BLaER1 (cell line): ENCODE data around the gene NAP1L5.

Source experiments
- H3K27ac ChIP-seq: shearing (Covaris generic); formaldehyde crosslinking; 2 replicates; pipeline ENCODE4 v1.8.1; 2022
- H3K27me3 ChIP-seq: shearing (Covaris generic); formaldehyde crosslinking; 2 replicates; pipeline ENCODE4 v1.8.1; 2022
- H3K36me3 ChIP-seq: shearing (Covaris generic); formaldehyde crosslinking; 2 replicates; pipeline ENCODE4 v1.8.1; 2022
- H3K4me1 ChIP-seq: shearing (Covaris generic); formaldehyde crosslinking; 2 replicates; pipeline ENCODE4 v1.8.1; 2022
- H3K4me2 ChIP-seq: shearing (Covaris generic); formaldehyde crosslinking; 2 replicates; pipeline ENCODE4 v1.8.1; 2022
- H3K4me3 ChIP-seq: shearing (Covaris generic); formaldehyde crosslinking; 2 replicates; pipeline ENCODE4 v1.8.1; 2022
- H3K9ac ChIP-seq: shearing (Covaris generic); formaldehyde crosslinking; 2 replicates; pipeline ENCODE4 v1.8.1; 2022
- H3K9me3 ChIP-seq: shearing (Covaris generic); formaldehyde crosslinking; 2 replicates; pipeline ENCODE4 v1.8.1; 2022
- H4K20me1 ChIP-seq: shearing (Covaris generic); formaldehyde crosslinking; 2 replicates; pipeline ENCODE4 v1.8.1; 2022
- Cebpa-rat ChIP-seq: shearing (Covaris generic); IDR thresholded peaks from 2 replicates; pipeline ENCODE4 v1.8.1; 2022

Gene NAP1L5

DNA sequence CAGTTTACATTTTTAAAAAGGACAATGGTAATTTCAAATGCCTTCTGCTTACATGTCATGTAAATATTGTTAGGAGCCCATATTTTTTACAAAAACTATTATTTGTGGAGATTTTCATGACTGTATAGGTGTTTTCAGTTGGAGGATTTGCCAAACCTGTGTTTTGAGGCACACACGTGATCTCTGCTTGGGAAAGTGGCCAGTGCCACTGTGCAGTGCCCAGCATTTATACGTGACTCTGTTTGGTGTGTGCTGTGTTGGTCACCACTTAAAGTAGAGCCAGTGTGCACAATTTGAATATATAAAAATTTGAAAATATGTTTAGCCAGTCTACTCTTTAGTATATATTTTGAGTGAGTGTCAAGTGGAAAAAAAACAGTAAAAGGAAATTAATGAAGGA is 26.8 kb upstream of the NAP1L5 start:
- Histone ChIP-seq H3K4me3 (no peak overlapping the region), H3K36me3 (peaks cover 40% of the 10 kb centered on the region), H3K4me2 (no peak overlapping the region), H3K27me3 (no peaks in the 10 kb centered on the region), H3K4me1 (no peaks in the 10 kb centered on the region), H3K9ac (no peak overlapping the region), H3K27ac (no peak overlapping the region), H4K20me1 (no peaks in the 10 kb centered on the region), H3K9me3 (no peaks in the 10 kb centered on the region)
- TF ChIP-seq Cebpa-rat = no peak

DNA sequence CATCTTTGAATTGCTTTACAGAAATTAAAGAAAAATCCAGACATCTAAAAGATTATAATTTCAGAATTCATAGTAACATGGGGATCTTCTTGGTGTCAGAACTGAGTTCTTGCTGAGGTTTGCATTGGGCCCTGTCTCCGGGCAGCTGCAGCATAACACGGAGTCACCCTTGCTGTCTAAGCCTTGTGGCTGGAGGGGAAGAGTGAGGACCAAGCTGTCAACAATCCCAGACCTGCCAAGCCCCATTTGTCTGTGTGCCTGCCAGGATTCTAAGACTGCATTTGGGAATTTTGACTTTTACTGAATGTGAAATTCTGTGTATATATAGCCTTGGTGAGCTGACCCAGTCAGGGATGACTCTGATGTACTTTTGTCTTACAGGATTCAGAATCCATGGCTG is 25.2 kb upstream of the NAP1L5 start:
- no peak for TF ChIP-seq Cebpa-rat
- Histone ChIP-seq H3K27me3 (no peaks in the 10 kb centered on the region), H3K9ac (no peak overlapping the region), H3K27ac (no peak overlapping the region), H3K4me3 (no peak overlapping the region), H3K9me3 (peaks cover 10% of the 10 kb centered on the region), H3K4me1 (no peaks in the 10 kb centered on the region), H4K20me1 (no peaks in the 10 kb centered on the region), H3K36me3 (peaks cover 41% of the 10 kb centered on the region), H3K4me2 (no peak overlapping the region)

DNA sequence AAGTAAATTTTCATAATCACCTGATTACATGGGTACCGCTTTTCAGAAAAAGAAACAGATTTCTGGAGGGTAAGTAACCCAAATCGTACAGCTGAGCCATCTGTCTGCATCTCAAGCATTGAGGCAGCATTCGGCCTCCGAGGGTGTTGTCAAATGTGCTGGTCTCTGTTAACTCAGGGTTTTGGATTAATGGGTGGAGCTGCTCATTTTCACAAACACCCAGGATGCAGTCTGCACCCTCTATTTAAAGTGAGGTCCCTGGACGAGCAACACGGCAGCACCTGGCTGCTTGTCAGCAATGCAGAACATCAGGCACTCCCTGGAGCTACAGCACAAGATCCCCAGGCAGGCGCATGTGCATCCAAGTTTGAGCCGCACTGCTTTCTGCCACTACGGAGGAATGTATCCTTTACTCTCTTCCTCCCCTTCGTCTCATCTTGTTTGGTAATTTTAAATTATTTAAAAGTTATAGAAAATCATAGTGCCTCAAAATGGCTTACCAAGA is 24.7 kb upstream of the NAP1L5 start:
- peaks cover 15% of the 10 kb centered on the region for H3K9me3 ChIP-seq

DNA sequence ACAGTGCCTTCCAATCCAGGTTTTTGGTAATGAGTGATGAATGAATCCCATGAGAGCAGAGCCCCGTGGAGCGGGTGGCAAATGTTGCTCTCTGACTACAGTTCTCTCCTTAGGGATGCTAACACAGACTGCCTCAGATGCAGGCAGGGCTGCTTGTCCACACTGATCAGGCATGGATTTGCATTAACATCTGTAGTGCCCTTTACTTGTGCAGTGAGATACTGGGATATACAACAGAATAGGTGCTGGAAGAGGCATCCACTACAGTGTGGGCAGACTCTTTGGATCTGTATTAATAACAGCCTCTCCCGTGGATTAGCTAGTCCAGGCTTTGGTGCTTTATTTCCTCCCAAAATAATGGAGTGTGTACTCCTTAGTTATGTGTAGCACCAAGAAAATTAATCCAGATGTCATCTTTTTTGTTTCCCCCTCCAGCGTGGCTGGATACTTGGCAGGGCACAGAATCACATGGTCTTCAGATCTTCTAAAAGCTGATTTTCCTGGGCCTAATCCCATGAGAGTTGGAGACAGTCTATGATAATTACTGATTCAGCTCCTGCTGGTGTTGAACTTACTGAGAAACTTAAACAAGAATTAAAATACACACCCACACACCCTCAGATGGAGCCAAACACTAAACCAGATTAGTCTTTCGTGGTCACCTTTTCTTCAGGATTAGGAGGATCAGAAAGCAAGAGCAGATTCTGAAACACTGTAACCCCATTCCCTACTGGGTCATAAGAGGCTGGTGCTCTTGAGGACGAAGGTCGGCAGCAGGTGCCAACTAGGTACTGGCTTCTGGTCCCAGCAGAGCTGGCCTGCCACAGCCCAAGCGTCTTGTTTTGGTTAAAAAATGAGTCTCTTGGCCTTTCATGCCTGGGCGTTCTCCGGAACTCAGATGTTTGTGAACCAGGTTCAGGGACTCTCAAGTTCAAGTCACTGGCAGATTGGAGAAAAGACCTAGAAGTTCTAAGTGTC is 23.1 kb upstream of the NAP1L5 start:
- Histone ChIP-seq H3K4me3 (no peak overlapping the region), H4K20me1 (no peaks in the 10 kb centered on the region), H3K4me1 (no peaks in the 10 kb centered on the region), H3K4me2 (no peak overlapping the region), H3K36me3 (peaks cover 49% of the 10 kb centered on the region), H3K27ac (no peak overlapping the region), H3K9ac (no peak overlapping the region), H3K27me3 (no peaks in the 10 kb centered on the region), H3K9me3 (peaks cover 22% of the 10 kb centered on the region)
- no peak for TF ChIP-seq Cebpa-rat

More for the DNA sequence above, 24.7 kb upstream of the NAP1L5 start:
- no peak overlapping the region for H3K4me2 ChIP-seq
- no peaks in the 10 kb centered on the region for H3K4me1 ChIP-seq
- H3K4me3 ChIP-seq = no peak overlapping the region
- no peaks in the 10 kb centered on the region for H3K27me3 ChIP-seq
- TF ChIP-seq Cebpa-rat = no peak
- no peaks in the 10 kb centered on the region for H4K20me1 ChIP-seq
- no peak overlapping the region for H3K27ac ChIP-seq
- H3K36me3 ChIP-seq = peaks cover 43% of the 10 kb centered on the region
- no peak overlapping the region for H3K9ac ChIP-seq

DNA sequence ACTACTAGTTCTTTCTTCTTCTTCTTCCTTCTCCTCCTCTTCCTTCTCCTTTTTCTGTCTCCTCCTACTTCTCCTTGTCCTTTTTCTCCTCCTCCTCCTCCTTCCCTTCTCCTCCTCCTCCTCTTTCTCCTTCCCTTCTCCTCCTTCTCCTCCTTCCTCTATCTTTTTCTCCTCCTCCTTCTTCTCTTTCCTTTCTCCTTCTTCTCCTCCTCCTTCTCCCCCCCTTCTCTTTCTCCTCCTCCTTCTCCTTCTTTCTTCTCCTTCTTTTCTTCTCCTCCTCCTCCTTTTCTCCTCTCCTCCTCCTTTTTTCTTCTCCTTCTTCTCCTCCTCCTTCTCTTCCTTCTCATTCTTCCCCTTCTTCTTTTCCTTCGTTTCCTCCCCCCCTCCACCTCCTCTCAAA is 21.8 kb upstream of the NAP1L5 start:
- Histone ChIP-seq H3K27me3 (no peaks in the 10 kb centered on the region), H3K27ac (no peak overlapping the region), H3K4me2 (no peak overlapping the region), H3K4me3 (no peak overlapping the region), H3K9me3 (peaks cover 22% of the 10 kb centered on the region), H4K20me1 (no peaks in the 10 kb centered on the region), H3K36me3 (peaks cover 49% of the 10 kb centered on the region), H3K9ac (no peak overlapping the region), H3K4me1 (no peaks in the 10 kb centered on the region)
- no peak for TF ChIP-seq Cebpa-rat

DNA sequence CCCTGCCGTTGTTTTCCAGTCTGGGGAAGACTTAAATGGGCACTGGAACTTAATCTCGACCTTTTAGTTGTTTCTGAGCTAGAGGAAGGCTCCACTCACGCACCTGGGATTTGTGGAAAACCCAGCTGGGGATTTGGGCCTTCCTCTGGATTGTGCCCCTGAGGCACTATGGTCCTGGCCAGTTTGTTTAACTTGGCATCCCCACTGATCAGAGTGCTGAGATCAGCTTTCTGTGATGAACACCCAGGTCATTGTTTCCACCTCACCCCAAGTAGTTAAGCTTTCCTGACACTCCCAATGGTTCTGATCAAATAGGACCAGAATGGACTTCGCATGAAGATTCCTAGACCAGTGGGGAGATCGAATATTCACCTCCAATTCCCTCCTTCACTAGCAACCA is 20.5 kb upstream of the NAP1L5 start:
- no peak overlapping the region for H3K27ac ChIP-seq
- H4K20me1 ChIP-seq = no peaks in the 10 kb centered on the region
- H3K4me2 ChIP-seq = no peak overlapping the region
- no peaks in the 10 kb centered on the region for H3K4me1 ChIP-seq
- H3K9ac ChIP-seq = no peak overlapping the region
- peaks cover 22% of the 10 kb centered on the region for H3K9me3 ChIP-seq
- no peak for TF ChIP-seq Cebpa-rat
- no peaks in the 10 kb centered on the region for H3K27me3 ChIP-seq
- no peak overlapping the region for H3K4me3 ChIP-seq
- H3K36me3 ChIP-seq = peaks cover 48% of the 10 kb centered on the region

DNA sequence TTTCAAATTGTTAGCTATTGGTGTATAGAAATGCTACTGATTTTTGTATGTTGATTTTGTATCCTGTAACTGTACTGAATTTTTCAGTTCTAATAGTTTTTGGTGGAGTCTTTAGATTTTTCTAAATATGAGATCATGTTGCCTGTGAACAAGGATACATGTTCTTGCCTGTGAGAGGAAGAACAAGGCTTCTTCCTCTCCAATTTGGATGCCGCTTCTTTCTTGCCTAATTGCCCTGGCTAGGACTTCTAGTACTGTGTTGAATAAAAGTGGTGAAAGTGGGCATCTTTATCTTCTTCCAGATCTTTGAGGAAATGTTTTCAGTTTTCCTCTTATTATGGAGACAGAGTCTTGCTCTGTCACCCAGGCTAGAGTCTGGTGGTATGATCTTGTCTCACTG is 16.2 kb upstream of the NAP1L5 start:
- TF ChIP-seq Cebpa-rat = no peak
- H3K4me3 ChIP-seq = no peak overlapping the region

DNA sequence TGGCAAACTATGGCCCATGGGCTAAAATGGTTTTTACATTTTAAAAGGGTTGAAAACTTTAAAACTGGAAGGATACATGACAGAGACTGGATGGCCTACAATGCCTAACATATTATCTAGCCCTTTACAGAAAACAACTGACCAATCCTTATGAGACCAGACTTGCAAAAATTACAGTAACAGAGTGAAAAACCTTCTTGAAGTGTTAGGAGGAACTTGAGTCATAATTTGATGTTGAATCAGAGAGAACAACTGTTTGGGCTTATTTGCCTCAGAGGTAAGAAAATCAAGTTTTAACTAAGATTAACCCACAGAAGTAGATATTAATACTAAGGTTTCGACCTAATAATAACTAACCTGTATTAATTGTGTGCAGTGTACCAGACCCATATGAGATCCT is 12.4 kb upstream of the NAP1L5 start:
- peaks cover 44% of the 10 kb centered on the region for H3K36me3 ChIP-seq
- no peak for TF ChIP-seq Cebpa-rat
- H3K4me2 ChIP-seq = no peak overlapping the region
- H3K9ac ChIP-seq = no peak overlapping the region
- no peak overlapping the region for H3K4me3 ChIP-seq
- no peaks in the 10 kb centered on the region for H4K20me1 ChIP-seq
- no peak overlapping the region for H3K27ac ChIP-seq
- no peaks in the 10 kb centered on the region for H3K4me1 ChIP-seq
- H3K9me3 ChIP-seq = 0 out of 2 replicates have a peak, but pooled peaks cover 5% of the 10 kb centered on the region
- no peaks in the 10 kb centered on the region for H3K27me3 ChIP-seq

More for the DNA sequence above, 16.2 kb upstream of the NAP1L5 start:
- no peak overlapping the region for H3K4me2 ChIP-seq
- H4K20me1 ChIP-seq = no peaks in the 10 kb centered on the region
- no peaks in the 10 kb centered on the region for H3K27me3 ChIP-seq
- H3K4me1 ChIP-seq = no peaks in the 10 kb centered on the region
- peaks cover 37% of the 10 kb centered on the region for H3K36me3 ChIP-seq
- no peak overlapping the region for H3K9ac ChIP-seq
- H3K9me3 ChIP-seq = peaks cover 23% of the 10 kb centered on the region
- no peak overlapping the region for H3K27ac ChIP-seq

DNA sequence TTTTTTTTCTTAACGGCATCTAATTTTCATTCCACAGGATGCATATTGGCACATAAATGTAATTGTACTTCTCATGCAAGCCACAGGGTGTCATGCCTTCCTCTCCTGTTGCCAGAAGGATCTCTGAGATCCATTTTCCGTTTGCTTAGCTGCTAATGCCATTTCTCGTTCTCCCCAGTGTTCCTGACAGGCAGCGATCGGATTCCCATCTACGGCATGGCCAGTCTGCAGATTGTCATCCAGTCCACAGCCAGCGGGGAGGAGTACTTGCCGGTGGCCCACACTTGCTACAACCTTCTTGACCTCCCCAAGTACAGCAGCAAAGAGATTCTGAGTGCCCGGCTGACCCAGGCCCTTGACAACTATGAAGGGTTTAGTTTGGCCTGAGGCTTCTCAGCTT is 8.9 kb upstream of the NAP1L5 start:
- Histone ChIP-seq H3K36me3 (peaks cover 52% of the 10 kb centered on the region), H3K9ac (no peak overlapping the region), H3K27me3 (no peaks in the 10 kb centered on the region), H3K27ac (no peak overlapping the region), H3K4me2 (no peak overlapping the region), H3K4me1 (no peaks in the 10 kb centered on the region), H4K20me1 (no peaks in the 10 kb centered on the region), H3K9me3 (0 out of 2 replicates have a peak, but pooled peaks cover under 1% of the 10 kb centered on the region), H3K4me3 (no peak overlapping the region)
- TF ChIP-seq Cebpa-rat = no peak

DNA sequence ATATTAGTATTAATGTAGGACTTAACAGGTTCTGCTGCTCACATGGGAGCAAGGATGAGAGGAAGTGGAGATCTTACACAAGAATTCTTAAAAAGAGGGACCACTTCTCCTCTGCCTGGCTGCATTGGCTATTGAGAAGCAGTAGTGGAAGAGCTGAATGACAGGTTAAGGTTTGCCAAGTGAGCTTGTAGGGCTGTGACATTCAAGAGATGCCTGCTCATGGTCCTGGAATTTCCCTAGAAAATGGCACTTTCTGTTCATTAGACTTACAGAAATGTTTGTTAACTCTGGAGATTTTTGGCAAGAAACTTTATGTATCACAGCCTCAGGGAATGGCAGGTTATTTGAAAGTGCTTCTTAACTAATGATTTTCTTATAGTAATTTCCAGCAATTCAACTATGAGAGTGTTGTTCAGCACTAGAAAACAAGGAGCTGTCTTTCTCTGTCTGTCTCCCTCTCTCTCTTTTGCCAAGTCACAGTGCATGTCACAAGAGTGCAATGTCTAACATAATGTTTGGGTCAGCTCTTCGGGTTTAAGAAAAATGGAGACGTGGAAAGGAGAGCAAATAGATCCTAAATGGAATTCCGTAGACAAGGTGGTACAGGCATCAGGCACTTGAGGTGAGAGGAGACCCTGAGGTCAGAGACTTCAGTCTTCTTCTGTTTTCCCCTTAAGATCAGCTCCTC is 8.3 kb upstream of the NAP1L5 start:
- H3K27ac ChIP-seq = no peak overlapping the region
- H3K36me3 ChIP-seq = peaks cover 48% of the 10 kb centered on the region
- H3K4me2 ChIP-seq = no peak overlapping the region
- no peaks in the 10 kb centered on the region for H3K9me3 ChIP-seq
- no peak overlapping the region for H3K9ac ChIP-seq
- H3K4me3 ChIP-seq = no peak overlapping the region
- no peaks in the 10 kb centered on the region for H3K4me1 ChIP-seq
- H4K20me1 ChIP-seq = no peaks in the 10 kb centered on the region
- no peak for TF ChIP-seq Cebpa-rat
- no peaks in the 10 kb centered on the region for H3K27me3 ChIP-seq
